Measurements from ENCODE around the gene ABCB8. TPM values are rescaled to one million over a fixed set of nuclear protein-coding genes. Genes with fewer than 3 reads are reported as not detected.

The ABCB8 gene
- total and polyA plus RNA-seq, 9 of the 15 experiments (the other 6 are each of a cell fraction or from before 2014, with no cell fraction given) = 7.6 to 106 (median 36.3) TPM

DNA sequence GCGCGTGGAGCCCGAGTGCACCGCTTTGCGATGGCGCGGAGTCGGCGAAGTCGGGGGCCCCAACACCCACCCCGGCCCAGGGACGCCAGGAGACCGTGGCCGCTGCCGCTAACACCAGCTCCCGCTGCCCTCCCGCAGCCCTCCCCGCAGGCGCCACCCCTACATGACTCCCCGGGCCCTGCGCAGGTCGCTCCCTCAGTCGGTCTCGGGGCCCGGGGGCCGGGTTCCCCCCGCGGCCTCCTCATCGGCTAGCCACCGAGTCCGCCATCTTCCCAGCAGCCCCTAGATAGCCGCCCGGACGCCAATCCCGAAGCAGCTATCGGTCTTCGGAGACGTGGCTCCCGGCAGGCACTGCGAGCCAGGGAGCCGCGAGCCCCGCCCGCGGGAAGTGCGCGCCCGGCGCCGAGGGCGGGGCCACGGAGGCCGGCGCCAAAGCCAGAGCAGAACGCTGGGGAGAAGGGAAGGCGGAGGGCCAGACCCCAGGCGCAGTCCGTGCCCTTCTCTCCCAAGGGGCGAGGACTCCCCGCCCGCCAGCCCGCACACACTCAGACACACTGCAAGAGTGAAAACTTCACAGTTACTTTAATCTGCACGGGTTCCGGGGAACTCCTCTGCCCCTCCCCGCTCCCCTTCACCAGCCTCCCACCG, 52.4 kb downstream of the ABCB8 start, which contains the start of gene FASTK (continued):
- TF ChIP-seq ZNF431 (CRISPR knock-in tag; IDR thresholded peaks at IDR 0.05) (no peak; the same call in 1 of the 2 replicates), E2F5 (CRISPR knock-in tag; IDR thresholded peaks at IDR 0.05) (no peak), ZBTB8A (IDR thresholded peaks at IDR 0.05; ENCODE audit: partially characterized antibody) (no peak), RAD51 (IDR thresholded peaks at IDR 0.05; ENCODE audit: borderline replicate concordance, low read depth) (no peak), ZSCAN32 (CRISPR knock-in tag; IDR thresholded peaks at IDR 0.05) (peak; percentile 14; the same call in 1 of the 2 replicates), RUNX1 (IDR thresholded peaks at IDR 0.05; ENCODE audit: low read depth) (no peak), CBX2 (IDR thresholded peaks at IDR 0.05; ENCODE audit: insufficient read depth, low read length, poor library complexity, severe bottlenecking) (no peak), SNIP1 (IDR thresholded peaks at IDR 0.05; ENCODE audit: low read depth) (no peak), NFIC (IDR thresholded peaks at IDR 0.05) (peak; percentile 55), TCF3 (CRISPR knock-in tag; IDR thresholded peaks at IDR 0.05) (no peak; the same call in 1 of the 2 replicates), HDAC3 (IDR thresholded peaks at IDR 0.05; ENCODE audit: borderline replicate concordance, partially characterized antibody) (no peak), SMC3 (conservative IDR thresholded peaks at IDR 0.05; ENCODE audit: insufficient read depth, low read depth, low read length) (0 out of 2 replicates have a peak, but pooled peaks have one; percentile 2), GABPB1 (CRISPR knock-in tag; IDR thresholded peaks at IDR 0.05) (peak; percentile 73; the same call in 1 of the 2 replicates), ZNF253 (CRISPR knock-in tag; conservative IDR thresholded peaks at IDR 0.05) (no peak), TSHZ1 (CRISPR knock-in tag; IDR thresholded peaks at IDR 0.05) (no peak), RNF2 (IDR thresholded peaks at IDR 0.05) (0 out of 2 replicates have a peak, but pooled peaks have one; percentile 23), MAX (CRISPR knock-in tag; IDR thresholded peaks at IDR 0.05) (no peak), GTF2A2 (tag; IDR thresholded peaks at IDR 0.05) (0 out of 2 replicates have a peak, but pooled peaks have one; percentile 43), ZNF551 (CRISPR knock-in tag; IDR thresholded peaks at IDR 0.05) (no peak), ZNF778 (CRISPR knock-in tag; IDR thresholded peaks at IDR 0.05) (no peak), PTTG1 (tag; IDR thresholded peaks at IDR 0.05; ENCODE audit: low read depth) (no peak), ATF3 (IDR thresholded peaks at IDR 0.05) (no peak), ATF3 (CRISPR knock-in tag; conservative IDR thresholded peaks at IDR 0.05) (no peak)
- TF ChIP-seq, protein P1, sequence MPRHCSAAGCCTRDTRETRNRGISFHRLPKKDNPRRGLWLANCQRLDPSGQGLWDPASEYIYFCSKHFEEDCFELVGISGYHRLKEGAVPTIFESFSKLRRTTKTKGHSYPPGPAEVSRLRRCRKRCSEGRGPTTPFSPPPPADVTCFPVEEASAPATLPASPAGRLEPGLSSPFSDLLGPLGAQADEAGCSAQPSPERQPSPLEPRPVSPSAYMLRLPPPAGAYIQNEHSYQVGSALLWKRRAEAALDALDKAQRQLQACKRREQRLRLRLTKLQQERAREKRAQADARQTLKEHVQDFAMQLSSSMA (CRISPR knock-in tag; IDR thresholded peaks at IDR 0.05) = peak; percentile 82

Measured in K562 (cell line).